ENCODE data around the gene NYAP2.

NYAP2 gene

GRCh38 chr2:225637259-225637658, 237.7 kb downstream of the NYAP2 start:
- Histone ChIP-seq H3K36me3 (ENCODE audit: insufficient read depth, low read length) (no peaks in the 10 kb centered on the region), H3K27me3 (ENCODE audit: insufficient read depth, low read length) (no peaks in the 10 kb centered on the region), H3F3A (ENCODE audit: insufficient read depth, low read length) (no peaks in the 10 kb centered on the region), H2AFZ (ENCODE audit: low read length) (no peak overlapping the region), H3K9me3 (ENCODE audit: low read length) (no peaks in the 10 kb centered on the region), H3K27ac (ENCODE audit: low read depth, low read length, poor library complexity, severe bottlenecking) (no peak overlapping the region), H3K4me1 (ENCODE audit: insufficient read depth, low read length, severe bottlenecking) (no peaks in the 10 kb centered on the region), H4K20me1 (ENCODE audit: insufficient read depth, low read length) (no peaks in the 10 kb centered on the region), H3K79me2 (ENCODE audit: insufficient read depth, low read length) (no peaks in the 10 kb centered on the region), H3K4me3 (ENCODE audit: low read depth, low read length, poor library complexity, severe bottlenecking) (no peak overlapping the region), H3K9me2 (ENCODE audit: low read depth, low read length) (no peaks in the 10 kb centered on the region), H3K9ac (ENCODE audit: low read length) (no peak overlapping the region), H3K4me2 (ENCODE audit: low read length) (no peak overlapping the region)
- TF ChIP-seq EZH2 (IDR thresholded peaks at IDR 0.05; ENCODE audit: borderline replicate concordance, low read length), result no peak
- no peak for TF ChIP-seq CTCF (IDR thresholded peaks at IDR 0.05; ENCODE audit: low read length)

DNA sequence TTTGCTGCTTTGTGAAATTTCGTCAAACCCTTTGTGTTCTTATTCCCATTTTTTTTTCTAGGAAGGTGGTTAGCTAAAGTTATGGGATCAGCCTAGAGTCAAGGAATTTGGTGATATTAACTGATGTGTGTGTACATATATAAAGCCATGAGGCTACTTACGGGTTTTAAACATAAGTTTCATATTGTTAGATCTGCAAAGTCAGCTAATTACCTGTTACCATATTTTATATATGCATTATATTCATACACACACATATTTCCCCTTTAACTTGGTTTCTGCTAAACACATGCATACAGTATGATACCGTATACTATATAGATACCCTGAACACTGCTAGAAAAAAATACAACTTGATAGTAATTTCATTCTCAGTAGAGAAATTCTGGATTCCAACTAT, 241.0 kb downstream of the NYAP2 start:
- Histone ChIP-seq H3K9me2 (ENCODE audit: low read depth, low read length) (no peaks in the 10 kb centered on the region), H3K4me2 (ENCODE audit: low read length) (no peak overlapping the region), H3K36me3 (ENCODE audit: insufficient read depth, low read length) (no peaks in the 10 kb centered on the region), H3K9ac (ENCODE audit: low read length) (no peak overlapping the region), H3K9me3 (ENCODE audit: low read length) (no peaks in the 10 kb centered on the region), H3K27me3 (ENCODE audit: insufficient read depth, low read length) (no peaks in the 10 kb centered on the region), H3K79me2 (ENCODE audit: insufficient read depth, low read length) (no peaks in the 10 kb centered on the region), H3F3A (ENCODE audit: insufficient read depth, low read length) (no peaks in the 10 kb centered on the region), H3K4me1 (ENCODE audit: insufficient read depth, low read length, severe bottlenecking) (no peaks in the 10 kb centered on the region), H4K20me1 (ENCODE audit: insufficient read depth, low read length) (no peaks in the 10 kb centered on the region), H2AFZ (ENCODE audit: low read length) (no peak overlapping the region), H3K27ac (ENCODE audit: low read depth, low read length, poor library complexity, severe bottlenecking) (no peak overlapping the region), H3K4me3 (ENCODE audit: low read depth, low read length, poor library complexity, severe bottlenecking) (no peak overlapping the region)
- no peak for TF ChIP-seq EZH2 (IDR thresholded peaks at IDR 0.05; ENCODE audit: borderline replicate concordance, low read length)
- TF ChIP-seq CTCF (IDR thresholded peaks at IDR 0.05; ENCODE audit: low read length), result no peak

GRCh38 chr2:225649274-225649673, 249.8 kb downstream of the NYAP2 start:
- Histone ChIP-seq H3K9ac (ENCODE audit: low read length) (no peak overlapping the region), H3K27ac (ENCODE audit: low read depth, low read length, poor library complexity, severe bottlenecking) (no peak overlapping the region), H3K4me3 (ENCODE audit: low read depth, low read length, poor library complexity, severe bottlenecking) (no peak overlapping the region), H3F3A (ENCODE audit: insufficient read depth, low read length) (no peaks in the 10 kb centered on the region), H3K4me1 (ENCODE audit: insufficient read depth, low read length, severe bottlenecking) (no peaks in the 10 kb centered on the region), H3K36me3 (ENCODE audit: insufficient read depth, low read length) (no peaks in the 10 kb centered on the region), H3K79me2 (ENCODE audit: insufficient read depth, low read length) (no peaks in the 10 kb centered on the region), H3K4me2 (ENCODE audit: low read length) (no peak overlapping the region), H2AFZ (ENCODE audit: low read length) (no peak overlapping the region), H3K9me3 (ENCODE audit: low read length) (no peaks in the 10 kb centered on the region), H3K9me2 (ENCODE audit: low read depth, low read length) (no peaks in the 10 kb centered on the region), H3K27me3 (ENCODE audit: insufficient read depth, low read length) (no peaks in the 10 kb centered on the region), H4K20me1 (ENCODE audit: insufficient read depth, low read length) (no peaks in the 10 kb centered on the region)
- TF ChIP-seq CTCF (IDR thresholded peaks at IDR 0.05; ENCODE audit: low read length), result no peak
- TF ChIP-seq EZH2 (IDR thresholded peaks at IDR 0.05; ENCODE audit: borderline replicate concordance, low read length), result no peak
